Renal pelvis (tissue), 4 donors: Measurements from ENCODE around the gene VPS8. TPM values are rescaled to one million over a fixed set of nuclear protein-coding genes. Genes with fewer than 3 reads are reported as not detected.

Source experiments
- DNase-seq: peaks from one replicate; pipeline ENCODE4 v3.0.0-alpha.2; 2013
- polyA plus RNA-seq, 3 donors: library from polyadenylated mRNA; unstranded; fragments of 120-200 nt; gene quantifications; one replicate each; pipeline ENCODE4 v1.2.1, GENCODE V29; 2013; ENCODE audit not compliant: insufficient read length in 3 of 3

Gene VPS8
- polyA plus RNA-seq, 3 donors = 36.2 to 52.4 (median 48.2) TPM

DNA sequence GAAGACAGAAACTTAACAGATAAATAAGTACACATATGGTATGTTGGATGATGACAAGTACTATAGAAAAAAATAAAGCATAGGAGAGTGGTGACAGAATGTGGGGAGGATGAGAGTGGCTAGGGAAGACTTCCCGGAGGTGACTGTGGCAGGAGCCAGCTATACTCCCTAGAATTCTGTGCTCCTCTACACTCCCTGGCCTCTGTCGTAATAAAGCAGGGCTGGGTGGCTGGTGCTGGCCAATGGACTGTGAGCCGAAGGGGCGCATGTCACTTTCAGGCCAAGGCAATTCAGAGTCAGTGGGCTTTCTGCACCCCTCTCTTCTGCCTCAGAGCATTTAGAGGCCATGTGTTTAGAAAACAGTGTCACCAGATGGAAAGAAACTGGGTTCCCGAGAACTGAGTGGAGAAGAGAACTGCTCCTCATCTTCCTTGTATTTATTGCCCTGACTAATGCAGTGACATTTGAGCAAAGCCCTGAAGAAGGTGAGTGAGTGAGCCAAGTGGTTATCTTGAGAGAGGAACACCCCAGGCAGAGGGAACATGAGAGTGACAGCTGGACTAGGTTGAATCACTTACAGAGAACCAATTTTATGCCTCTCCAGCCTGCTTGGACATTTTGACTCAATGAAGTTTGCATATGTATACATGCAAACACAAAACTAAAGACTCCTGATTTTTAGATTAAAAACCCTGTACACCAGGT is 5.2 kb upstream of the VPS8 start:
- DNase-seq = no peak

DNA sequence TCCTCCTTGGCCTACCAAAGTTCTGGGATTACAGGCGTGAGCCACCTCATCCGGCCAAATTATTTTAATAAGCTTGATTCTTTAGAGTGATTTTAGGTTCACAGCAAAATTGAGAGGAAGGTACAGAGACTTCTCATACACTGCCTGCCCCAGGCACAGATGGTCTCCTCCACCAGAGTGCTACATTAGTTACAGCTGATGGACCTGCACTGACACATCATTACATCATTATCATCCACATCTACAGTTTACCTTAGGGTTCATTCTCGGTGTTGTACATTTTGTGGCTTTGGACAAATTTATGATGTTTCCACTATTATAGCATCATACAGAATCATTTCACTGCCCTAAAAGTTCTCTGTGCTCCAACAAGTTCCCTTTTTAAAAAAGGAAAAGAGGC is 4.4 kb upstream of the VPS8 start:
- DNase-seq = no peak

DNA sequence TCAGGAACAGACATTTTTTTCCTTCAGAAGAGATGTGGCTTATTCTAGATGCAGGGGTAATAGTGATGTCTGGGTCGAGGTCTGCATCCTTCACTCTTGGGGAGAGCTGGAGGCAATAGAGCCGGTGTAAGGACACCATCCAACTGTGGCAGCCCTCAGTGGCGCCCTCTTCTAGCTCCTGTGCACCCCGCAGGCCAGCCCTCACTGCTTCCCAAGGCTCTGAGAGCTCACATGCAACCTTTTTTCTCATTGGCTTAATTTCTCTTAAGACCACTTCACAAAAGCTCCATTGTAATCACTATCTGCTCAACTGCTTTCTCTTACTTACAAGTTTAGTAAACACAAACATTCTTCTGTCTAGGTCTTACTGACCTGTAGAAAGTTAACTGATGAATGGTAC is 3.9 kb upstream of the VPS8 start:
- DNase-seq = no peak

DNA sequence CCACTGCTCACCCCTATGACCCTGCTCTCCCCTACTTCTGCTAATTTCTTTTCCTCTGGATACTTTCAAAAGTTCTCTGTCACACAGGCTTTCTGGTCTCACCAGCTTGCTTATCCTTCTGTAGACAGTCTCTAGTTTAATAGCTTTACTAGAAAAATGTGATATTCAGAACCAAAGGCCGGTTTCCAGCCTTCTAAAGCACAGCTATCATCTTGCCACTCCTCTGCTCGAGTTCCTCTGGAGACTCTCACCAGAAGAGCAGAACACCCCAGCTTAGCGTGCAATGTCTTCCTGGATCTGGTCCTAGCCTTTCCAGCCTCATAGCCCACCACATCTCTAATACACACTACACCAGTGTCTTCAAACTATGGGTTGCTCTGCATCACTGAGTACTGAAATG is 1.8 kb upstream of the VPS8 start:
- no peak for DNase-seq

DNA sequence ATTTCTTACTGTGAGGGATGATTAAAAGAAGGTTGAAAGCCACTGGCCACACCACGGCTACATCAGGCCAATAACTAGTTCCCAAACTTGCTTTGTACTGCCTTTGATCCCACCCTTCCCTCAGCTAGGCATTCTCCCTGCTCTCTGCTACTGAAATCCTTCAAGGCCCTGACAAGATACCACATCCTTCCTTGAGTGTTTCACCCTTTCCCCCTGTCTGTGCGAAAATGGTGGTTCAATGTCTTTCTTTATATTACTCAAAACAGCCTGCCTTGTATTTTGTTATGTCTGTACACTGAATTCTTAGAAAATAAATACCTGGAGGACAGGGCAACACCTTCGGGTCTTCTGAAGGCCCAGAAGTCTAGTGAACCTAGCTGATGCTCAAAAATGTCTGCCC is 932 bp upstream of the VPS8 start:
- no peak for DNase-seq

DNA sequence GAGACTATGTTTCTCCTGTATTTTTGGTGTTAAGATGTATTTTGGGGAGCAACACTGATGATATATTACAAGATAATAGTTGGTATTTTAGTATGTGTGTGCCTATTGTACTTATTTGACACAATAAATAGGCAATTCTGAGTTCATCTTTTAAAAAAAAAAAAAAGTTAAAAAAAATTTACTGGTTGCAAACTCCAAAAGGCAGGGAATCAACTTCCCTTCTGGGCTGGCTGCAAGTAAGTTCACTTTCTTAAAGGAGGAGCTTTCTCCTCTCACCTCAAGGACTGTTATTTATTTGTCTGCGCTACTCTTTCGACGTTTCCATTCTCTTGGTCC is 335 bp upstream of the VPS8 start:
- no peak for DNase-seq

DNA sequence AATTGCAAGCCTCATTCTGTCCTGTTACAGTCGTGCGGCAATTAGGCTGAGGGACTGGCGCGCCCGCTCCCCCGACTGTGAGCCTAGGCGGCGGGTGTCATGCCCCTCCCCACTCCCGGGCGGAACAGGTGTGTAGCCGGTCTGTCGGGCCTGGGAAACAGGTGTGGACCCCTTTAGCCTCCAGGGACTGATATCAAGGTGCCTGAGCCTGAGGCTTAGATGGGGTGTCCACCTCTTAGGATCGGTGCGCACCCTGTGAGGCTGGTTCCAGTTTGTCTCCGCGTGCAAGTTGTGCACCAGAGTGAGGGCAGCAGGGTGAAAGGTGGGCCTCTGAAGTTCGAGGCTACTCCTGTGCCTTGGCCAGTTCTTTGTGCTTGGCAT is 686 bp downstream of the VPS8 start:
- DNase-seq = no peak

DNA sequence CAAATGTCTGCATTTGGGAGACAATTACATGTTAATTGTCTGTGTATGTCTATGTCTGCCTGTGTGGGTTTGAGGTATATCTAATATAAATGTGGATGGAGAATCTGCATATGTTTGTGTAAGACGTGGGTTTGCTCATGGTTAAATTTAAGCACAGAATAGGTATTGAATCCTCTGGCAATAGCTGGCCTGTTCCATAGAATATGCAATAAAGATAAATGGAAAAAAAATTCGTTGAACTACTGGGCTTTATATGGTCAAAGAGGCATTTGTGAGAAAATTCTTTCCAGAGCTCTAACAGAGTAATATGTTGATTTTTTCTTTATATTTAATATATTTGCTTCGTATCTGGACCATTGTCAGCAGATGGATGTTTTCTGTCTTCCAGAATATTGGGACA is 1.4 kb downstream of the VPS8 start:
- no peak for DNase-seq

DNA sequence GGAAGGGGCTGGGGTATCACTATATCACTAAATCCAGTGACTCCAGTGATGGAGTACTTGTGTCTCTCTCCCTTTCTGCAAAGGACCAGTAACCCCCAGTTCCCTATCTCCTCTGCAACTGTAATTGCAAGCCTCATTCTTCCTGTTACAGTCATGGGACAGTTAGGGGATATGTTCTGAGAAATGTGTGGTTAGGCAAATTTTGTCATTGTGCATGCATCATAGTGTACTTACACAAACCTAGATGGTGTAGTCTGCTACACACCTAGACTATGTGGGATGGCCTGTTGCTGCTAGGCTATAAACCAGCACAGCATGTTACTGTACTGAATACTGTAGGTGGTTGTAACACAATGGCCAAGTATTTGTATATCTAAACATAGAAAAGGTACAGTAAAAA is 2.2 kb downstream of the VPS8 start:
- DNase-seq = no peak

DNA sequence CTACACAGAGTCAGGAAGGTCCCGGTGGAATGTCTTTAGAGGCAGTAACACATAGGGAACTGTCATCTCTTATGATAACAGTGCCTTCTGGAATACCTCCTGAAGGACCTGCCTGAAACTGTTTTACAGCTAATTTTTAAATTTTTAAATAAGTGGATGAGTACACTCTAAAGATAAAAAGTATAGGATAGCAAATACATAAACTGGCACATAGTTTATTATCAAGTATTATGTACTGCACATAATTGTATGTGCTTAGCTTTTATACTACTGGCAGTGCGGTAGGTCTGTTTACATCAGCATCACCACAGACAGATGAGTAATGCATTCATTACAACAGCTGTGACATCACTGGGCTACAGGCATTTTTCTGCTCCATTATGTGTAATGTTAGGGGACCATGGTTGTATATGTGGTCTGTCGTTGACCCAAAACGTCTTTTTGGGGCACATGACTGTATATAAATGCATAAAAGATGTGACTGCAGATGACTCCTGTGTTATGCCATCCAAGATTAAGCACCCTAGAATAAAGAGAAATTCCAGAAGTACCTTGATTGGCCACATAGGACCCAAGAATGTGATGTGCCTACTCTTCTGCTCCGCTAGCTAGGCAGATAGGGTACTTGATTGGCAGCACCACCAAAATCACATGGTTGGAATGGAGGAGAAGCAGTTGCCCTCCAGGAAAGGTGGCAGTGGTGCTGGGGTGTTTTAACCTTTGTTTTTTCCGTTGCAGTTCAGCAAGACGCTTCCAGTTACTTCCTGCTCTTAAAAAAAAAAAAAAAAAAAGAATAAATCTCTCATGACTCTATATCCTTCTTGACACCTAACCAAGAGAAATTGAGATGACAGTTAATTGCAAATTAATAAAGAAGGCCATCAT is 3.3 kb downstream of the VPS8 start:
- no peak for DNase-seq

DNA sequence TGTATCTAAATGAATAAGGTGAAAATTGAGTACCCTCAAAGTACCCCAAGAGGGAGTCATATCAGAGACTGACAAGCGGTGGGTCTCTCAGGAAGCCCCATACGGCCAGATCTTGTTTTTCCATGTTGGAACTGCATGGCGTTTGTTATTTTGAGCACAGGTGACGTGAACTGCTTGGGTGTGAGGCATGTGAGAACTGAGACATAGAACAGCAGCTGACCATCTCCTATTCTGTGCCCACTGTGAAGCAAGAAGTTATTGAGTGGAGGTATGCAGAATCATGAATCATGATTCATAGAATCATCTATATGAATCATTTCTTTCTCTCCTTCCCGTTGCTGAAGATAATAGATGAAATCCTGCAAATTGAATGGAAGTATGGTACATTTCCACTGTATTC is 4.6 kb downstream of the VPS8 start:
- DNase-seq = no peak

DNA sequence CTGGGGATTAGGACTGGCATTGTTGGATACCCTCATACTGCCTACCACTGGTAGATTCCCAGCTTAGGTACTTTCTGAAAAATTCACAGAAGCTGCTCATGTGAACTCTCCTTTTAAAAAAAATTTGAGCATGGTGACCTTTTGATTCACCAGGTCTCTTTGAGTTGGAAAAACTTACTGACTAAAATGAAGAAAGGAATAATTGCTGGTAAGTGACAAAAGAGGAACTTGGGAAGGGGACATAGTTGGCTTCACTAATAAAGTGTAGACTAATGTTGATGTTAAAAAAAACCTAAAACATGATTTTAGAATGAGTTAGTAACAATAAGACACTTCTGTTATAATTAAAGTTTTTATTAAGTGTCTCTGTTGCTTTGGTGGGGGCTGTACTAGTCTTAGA is 8.6 kb downstream of the VPS8 start:
- DNase-seq = no peak

DNA sequence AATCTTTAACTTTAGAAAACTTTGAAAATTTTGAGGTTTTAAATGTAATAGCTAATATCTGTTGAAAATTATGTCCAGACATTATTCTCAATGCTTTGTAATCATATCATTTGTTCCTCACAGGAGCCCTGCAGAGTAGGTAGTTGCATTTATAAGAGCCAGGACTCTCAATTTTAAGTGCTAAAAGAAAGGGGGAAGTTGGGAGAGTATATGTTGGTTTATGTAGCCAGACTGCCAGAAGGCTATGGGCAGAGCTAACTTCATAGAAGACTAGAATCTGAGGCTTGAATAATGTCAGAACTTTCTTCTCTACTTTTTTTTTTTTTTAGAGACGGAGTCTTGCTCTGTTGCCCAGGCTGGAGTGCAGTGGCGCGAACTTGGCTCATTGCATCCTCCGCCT is 9.1 kb downstream of the VPS8 start:
- DNase-seq = no peak

DNA sequence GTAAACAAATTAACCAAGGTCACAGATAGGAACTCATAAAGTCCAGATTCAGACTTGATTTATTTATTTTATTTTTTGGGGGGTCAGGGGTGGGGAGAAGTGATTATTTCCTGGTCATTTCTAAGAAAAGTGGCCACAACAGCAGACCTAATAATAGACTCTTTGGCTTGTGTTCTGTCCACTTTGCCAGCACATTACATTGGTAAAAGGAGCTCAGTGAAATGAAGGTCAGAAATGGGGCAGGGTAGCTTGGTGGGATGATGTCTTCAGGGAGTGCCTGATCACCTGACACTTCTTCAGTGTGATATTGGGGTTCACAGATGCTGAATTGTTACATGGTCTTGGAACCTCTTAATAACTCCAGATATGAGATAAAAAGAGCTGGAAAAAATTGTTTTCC is 10.1 kb downstream of the VPS8 start:
- no peak for DNase-seq

DNA sequence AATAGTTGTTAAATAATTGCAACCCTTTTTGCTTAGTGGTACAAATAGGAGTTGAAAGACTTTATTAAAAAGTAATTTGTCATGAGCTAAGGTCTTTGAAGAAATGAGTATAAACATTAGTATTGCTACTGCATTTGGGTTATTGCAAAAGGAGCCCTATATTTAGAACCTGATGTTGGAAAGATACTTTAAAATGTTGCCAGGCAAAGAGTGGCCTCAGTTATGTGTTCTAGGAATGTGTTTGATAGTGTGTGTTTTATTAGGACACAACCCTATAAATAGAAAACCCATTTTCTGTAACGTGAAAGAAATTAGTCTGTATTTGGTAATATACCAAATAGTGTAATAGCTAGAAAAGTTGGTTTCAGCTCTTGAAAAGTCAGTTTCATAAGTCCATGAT is 10.7 kb downstream of the VPS8 start:
- no peak for DNase-seq

DNA sequence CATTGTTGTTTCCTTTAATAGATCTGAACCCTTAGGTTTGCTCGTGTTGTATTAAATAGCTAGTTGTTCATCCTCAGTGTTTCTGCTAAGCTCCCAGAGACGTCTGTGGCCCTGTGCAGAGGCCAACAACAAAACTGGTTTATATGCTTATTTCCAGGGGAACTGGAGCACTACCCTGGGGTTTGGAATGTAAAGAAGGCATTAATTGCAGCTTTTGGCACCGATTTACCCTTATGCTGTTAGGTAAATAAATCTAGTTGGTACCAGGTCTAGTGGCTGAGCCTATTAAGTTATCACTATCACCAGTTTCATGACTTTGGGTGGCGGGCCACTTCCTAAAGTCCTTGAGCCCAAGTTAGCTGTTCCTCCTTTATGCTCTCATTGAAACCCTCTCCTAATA is 12.0 kb downstream of the VPS8 start:
- no peak for DNase-seq

DNA sequence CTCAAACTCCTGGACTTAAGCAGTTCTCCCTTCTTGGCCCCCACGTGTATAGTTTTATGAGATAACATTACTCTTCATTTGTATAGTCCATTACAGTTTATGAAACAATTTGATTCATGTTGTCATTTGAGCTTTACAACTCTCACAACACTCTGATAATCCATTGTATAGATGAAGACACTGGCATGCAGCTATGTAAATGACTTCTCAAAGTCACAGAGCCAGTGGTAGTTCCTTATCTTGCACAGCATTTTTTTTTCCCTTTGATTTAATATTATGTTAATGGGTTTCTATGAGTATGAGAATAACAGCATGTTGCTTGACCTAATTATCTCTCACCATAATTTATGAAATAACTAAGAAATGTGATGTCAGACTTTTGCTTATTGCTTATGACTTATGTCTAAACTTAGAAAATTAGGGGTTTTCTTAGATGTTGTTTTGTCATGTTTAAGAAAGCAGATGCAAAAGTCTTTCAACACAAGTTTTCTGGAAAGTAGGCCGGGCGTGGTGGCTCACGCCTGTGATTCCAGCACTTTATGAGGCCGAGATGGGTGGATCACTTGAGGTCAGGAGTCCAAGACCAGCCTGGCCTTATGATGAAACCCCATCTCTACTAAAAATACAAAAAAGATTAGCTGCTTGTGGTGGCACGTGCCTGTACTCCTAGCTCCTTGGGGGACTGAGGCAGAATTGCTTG is 13.3 kb downstream of the VPS8 start:
- DNase-seq = no peak

DNA sequence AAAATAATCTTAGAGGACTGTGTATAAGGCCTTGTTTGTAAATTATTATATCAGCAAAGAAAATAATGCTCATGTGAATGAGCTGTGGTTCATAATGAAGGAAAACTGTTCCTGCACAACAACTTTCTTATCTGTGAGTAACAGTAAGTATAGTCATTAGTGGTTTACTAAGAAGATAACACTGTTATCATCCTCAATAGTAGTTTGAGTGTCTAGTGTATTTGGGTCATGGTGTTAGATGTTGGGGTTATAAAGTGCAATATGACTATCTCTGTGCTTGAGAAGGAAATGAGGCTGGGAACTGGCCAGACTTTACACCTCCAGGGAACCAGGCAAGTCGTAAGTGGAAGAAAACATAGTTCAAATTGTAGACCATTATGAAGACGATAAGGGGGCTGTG is 15.6 kb downstream of the VPS8 start:
- no peak for DNase-seq

DNA sequence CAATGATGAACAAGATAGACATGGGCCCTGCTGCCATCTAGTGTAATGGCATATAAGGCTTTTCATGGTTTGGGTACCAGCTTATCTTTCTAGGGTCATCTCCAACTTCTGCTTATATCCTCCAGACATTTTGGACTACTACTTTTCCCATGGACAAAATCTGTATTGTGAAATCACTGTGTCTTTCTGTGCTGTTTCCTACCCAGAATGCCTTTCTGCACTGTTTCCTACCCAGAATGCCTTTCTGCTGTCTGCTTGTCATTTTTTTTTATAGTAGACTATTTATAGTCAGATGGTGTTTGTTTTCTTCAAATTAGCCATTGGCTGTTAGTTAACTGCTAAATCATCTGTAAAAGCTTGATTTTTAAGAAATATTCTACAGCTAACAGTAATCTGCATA is 20.1 kb downstream of the VPS8 start:
- DNase-seq = no peak

DNA sequence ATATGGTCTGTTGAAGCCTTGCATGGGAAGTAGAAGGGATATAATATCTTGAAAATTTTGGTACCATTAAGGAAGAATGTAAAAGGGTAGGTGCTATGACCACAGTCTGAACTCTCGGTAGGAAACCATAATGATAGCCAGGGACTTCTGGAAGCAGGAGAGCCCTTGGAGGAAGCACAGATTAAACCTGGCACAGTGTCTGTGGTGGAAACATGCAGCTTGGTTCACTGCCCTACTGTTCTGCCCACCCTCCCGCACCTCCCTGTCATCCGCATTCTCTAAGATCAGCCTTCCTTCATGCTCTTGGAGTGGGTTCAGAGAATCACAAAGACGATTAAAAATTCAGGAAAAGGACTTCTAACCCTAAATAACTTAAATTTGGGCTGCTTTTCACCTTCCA is 20.9 kb downstream of the VPS8 start:
- no peak for DNase-seq

DNA sequence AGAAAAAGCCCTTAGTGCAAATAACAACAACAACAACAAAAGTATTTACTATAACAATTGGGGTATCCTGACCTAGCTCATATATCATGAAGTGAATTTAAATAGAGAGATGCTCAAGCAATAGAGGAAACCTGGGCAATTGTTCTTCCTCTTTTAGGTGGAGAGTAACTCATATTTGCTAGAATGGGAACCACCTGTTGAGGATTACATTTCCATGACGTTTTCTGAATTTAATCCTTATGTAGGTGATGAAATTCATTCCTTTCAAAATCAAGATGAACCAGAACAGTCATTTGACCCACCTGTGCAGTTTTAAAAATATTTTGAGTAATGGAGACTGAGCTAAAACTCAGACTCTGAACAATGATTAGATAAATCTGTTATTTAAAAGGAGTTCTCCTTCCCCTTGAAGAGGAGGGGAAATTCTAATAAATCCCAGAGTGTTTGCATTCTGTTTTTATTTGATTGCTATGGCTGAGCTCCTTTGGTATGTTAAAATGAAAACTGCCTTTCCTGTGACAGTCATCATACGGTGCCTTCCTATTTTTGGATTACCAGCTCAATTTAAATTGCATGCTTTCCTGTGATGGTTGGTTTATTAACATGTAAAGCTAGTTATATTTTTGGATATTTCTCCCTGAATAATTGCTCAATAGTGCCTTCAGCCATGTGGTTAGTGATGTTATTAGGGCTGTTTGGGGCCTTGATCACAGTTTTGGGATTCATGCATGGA is 24.3 kb downstream of the VPS8 start:
- no peak for DNase-seq

DNA sequence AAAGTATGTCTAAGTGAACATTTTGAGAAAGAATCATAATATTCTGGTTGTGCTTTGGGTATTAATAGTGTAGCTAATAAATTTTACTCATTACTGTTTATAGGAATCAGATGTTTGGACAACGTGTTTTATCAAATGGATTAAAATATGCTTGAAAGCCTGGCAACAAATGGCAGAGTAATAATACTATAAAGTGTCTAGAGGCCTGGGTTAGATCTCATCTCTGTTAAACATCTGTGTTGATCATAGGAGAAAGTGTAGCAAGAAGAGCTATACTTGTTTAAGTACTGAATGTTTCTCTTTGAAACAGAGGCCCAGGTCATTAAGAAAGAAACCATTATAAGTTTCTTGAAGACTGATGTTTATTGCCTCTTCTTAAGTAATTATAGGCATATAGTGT is 30.5 kb downstream of the VPS8 start:
- DNase-seq = no peak

DNA sequence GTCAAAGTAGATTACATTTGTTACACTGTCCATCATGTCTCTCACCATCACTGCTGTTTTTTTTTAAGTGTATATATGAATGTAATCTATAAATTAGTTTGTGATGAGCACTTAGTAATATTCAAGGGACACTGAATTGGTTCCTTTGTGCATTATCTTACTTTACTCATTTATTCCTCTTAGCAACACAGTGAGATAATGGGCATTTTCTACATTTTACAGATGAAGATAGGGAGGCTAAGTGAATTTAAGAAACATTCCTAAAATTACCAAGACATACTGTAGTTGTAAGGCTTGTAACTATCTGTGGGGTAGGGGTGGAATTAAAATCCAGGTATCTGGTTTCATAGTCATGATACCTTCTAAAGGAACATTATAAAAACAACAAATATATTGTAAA is 33.9 kb downstream of the VPS8 start:
- no peak for DNase-seq
